Measurements from ENCODE around the gene PLEKHS1. TPM values are rescaled to one million over a fixed set of nuclear protein-coding genes. Genes with fewer than 3 reads are reported as not detected.

Gene PLEKHS1
- total RNA-seq, 4 donors from 2014 or later: 0.30 to 0.76 (median 0.39) TPM

DNA sequence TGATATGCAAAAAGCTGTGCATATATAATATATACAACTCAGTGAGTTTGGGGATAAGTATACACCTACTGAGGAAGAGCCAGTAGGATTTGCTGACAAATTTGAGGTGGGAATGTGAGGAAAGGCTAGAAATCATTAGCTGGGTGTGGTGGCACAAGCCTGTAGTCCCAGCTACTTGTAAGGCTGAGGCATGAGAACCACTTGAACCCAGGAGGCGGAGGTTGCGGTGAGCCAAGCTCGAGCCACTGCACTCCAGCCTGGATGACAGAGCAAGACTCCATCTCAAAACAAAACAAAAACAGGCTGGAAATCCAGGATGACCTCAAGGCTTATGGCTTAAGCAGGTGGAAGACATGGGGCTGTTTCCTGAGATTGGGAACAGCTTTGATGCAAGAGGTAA is 10.6 kb upstream of the PLEKHS1 start:
- intact Hi-C loops (cut with DNase I; ENCODE audit: low total_unique reads): no loop called here
- no peak for TF ChIP-seq POLR2A (IDR thresholded peaks at IDR 0.05)
- TF ChIP-seq, protein P1, sequence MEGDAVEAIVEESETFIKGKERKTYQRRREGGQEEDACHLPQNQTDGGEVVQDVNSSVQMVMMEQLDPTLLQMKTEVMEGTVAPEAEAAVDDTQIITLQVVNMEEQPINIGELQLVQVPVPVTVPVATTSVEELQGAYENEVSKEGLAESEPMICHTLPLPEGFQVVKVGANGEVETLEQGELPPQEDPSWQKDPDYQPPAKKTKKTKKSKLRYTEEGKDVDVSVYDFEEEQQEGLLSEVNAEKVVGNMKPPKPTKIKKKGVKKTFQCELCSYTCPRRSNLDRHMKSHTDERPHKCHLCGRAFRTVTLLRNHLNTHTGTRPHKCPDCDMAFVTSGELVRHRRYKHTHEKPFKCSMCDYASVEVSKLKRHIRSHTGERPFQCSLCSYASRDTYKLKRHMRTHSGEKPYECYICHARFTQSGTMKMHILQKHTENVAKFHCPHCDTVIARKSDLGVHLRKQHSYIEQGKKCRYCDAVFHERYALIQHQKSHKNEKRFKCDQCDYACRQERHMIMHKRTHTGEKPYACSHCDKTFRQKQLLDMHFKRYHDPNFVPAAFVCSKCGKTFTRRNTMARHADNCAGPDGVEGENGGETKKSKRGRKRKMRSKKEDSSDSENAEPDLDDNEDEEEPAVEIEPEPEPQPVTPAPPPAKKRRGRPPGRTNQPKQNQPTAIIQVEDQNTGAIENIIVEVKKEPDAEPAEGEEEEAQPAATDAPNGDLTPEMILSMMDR (IDR thresholded peaks at IDR 0.05): no peak
- no peak for DNase-seq (ENCODE audit: low spot score in 2 of 2)
- H3K4me3 ChIP-seq (ENCODE audit: low read depth, poor library complexity, severe bottlenecking): no peak overlapping the region
- 90 to 94% methylated on average over 3 of the region's 3 CpGs for WGBS, 2 donors

DNA sequence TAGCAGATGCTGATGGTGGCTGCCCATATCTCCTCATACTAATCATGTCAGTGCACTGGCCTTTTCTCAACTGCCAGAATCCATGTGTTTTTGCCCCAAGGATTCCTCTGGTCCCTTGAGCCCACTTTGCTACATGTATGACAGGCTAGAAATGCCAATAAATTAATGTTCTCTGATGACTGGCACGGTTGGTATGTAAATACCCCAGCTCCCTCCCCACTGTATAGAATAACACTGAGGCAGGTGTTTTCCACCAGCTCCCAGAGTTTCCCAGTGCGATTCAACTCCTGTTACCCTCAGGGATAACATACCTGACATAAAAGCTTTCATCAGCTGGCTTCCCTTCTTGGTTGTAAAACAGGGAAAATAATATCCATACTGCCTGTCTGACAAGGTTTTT is 9.0 kb upstream of the PLEKHS1 start:
- H3K4me3 ChIP-seq (ENCODE audit: low read depth, poor library complexity, severe bottlenecking): no peak overlapping the region
- DNase-seq (ENCODE audit: low spot score in 2 of 2): no peak
- TF ChIP-seq POLR2A (IDR thresholded peaks at IDR 0.05): no peak
- TF ChIP-seq, protein P1 (IDR thresholded peaks at IDR 0.05): no peak
- intact Hi-C loops (cut with DNase I; ENCODE audit: low total_unique reads): no loop called here
- WGBS, 2 donors: 44 to 46% methylated on average over 2 of the region's 2 CpGs

DNA sequence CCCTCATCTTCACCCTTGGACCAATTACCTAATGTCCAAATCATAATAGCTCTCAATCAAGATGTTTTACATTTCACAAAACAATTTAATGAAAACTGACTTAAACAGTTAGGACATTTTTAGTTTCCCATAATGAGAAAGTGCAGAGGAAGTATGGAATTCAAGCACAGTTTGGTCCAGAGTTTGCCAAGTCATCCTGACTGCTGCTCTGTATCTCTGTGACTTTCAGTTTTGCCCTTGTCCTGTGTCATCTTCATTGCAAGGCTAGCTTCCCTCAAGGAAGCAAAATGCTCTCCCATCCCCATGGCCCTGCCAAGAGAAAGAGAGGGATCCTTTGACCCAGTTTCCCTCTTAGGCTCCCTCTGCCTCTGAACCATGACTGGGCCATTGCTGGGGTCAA is 7.9 kb upstream of the PLEKHS1 start:
- no peak overlapping the region for H3K4me3 ChIP-seq (ENCODE audit: low read depth, poor library complexity, severe bottlenecking)
- DNase-seq (ENCODE audit: low spot score in 2 of 2): no peak
- intact Hi-C loops (cut with DNase I; ENCODE audit: low total_unique reads): no loop called here
- TF ChIP-seq, protein P1 (IDR thresholded peaks at IDR 0.05): no peak
- no peak for TF ChIP-seq POLR2A (IDR thresholded peaks at IDR 0.05)

DNA sequence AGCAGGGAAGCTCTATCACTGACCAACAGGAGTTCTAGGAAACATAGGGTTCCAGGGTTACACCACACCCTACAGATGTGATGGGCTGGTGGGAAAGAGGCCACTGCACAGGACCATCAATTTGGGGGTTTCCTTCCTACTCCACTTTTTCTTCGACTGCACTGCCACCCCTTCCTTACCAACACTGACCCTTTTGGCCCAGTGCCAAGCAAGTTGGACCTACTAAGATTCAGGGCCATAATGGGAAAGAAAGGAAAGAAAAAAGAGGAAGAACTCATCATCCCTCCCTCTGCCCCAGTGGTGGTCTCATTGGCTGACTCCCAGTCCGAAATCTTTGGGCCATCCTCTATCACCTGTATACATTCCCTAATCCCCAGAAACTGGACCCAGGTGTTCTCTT is 6.1 kb upstream of the PLEKHS1 start:
- WGBS, 2 donors: 86 to 87% methylated on average over 2 of the region's 2 CpGs
- no peak for DNase-seq (ENCODE audit: low spot score in 2 of 2)
- TF ChIP-seq, protein P1 (IDR thresholded peaks at IDR 0.05): no peak
- no peak for TF ChIP-seq POLR2A (IDR thresholded peaks at IDR 0.05)
- intact Hi-C loops (cut with DNase I; ENCODE audit: low total_unique reads): no loop called here
- H3K4me3 ChIP-seq (ENCODE audit: low read depth, poor library complexity, severe bottlenecking): no peak overlapping the region

DNA sequence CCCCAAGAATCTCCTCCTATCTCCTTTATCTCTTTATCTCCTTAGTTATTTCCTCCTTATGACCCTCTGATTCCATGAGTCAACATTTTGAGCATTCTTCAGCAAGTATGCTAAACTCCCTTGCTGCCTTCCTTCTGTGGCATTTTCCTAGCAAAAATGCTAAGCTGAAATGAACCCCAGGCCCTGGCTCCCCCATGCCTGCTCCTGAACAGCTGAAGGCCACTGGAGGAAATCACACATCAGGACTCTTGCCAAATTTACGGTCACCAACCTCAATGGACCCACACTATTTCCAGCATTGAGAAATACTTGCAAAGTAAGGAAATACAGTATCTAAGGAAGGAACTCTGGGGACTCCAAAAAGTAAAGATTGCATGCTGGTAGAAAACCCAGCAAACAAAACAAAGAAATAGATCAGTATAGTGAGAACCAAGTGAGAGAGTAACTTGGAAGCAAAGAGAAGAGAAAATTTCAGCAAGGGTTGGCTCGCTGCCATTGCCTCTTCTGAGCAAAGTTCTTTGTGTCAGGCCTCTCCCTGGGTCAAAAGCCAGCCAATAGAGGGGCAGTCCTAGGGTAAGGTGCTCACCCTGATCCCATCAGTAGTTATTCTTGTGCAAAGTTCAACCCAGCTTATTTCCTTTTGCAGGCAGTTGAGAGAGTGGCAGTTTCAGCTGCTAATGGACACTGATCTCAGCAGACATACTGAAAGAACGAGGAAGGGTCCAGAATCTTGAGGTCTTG is 5.1 kb upstream of the PLEKHS1 start:
- 69 to 76% methylated on average over 3 of the region's 3 CpGs for WGBS, 2 donors
- intact Hi-C loops (cut with DNase I; ENCODE audit: low total_unique reads): no loop called here
- TF ChIP-seq, protein P1 (IDR thresholded peaks at IDR 0.05): no peak
- no peak for TF ChIP-seq POLR2A (IDR thresholded peaks at IDR 0.05)

DNA sequence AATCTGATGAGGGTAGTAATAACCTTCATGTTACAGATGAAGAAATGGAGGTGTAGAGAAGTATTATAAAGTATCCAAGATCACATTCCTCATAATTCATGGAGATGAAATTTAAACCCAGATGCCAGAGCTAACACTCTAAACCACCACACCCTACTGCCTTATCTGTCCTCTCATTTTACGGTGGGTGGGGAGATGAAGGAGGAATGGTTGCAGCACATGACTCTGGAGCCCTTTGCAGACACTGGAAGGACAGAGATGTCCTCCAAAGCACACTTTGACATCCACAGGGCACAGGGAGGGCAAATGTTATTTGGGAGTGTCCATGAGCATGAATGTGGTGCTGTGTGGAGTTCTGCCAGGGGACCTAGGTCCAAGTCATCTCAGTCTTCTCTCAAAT is 1.1 kb downstream of the PLEKHS1 start:
- intact Hi-C loops (cut with DNase I; ENCODE audit: low total_unique reads): no loop called here
- TF ChIP-seq, protein P1 (IDR thresholded peaks at IDR 0.05): no peak
- TF ChIP-seq POLR2A (IDR thresholded peaks at IDR 0.05): no peak
- 37 to 71% methylated on average over 1 of the region's 1 CpG for WGBS, 2 donors
- no peak overlapping the region for H3K4me3 ChIP-seq (ENCODE audit: low read depth, poor library complexity, severe bottlenecking)
- no peak for DNase-seq (ENCODE audit: low spot score in 2 of 2)

More for the DNA sequence above, 5.1 kb upstream of the PLEKHS1 start:
- H3K4me3 ChIP-seq (ENCODE audit: low read depth, poor library complexity, severe bottlenecking): no peak overlapping the region
- no peak for DNase-seq (ENCODE audit: low spot score in 2 of 2)

All from lower leg skin (tissue), 4 donors.